ENCODE data around the gene GALNT9.
"Not testable (repeated sequence)": the region's sequence is repeated elsewhere in the genome, so short reads cannot be mapped to it uniquely, and the experiment has no call there.

Gene GALNT9

GRCh38 chr12:132247718-132248452, 81.5 kb downstream of the GALNT9 start:
- DNase-seq = no peak

- no peak for DNase-seq
Observed at GRCh38 chr12:132246997-132247717, 82.2 kb downstream of the GALNT9 start.

GRCh38 chr12:132245521-132246101, 83.8 kb downstream of the GALNT9 start:
- DNase-seq = no peak

GRCh38 chr12:132244724-132245295, 84.6 kb downstream of the GALNT9 start:
- no peak for DNase-seq

- DNase-seq = peak; percentile 3
Observed at GRCh38 chr12:132243596-132244310, 85.6 kb downstream of the GALNT9 start.

GRCh38 chr12:132243171-132243570, 86.2 kb downstream of the GALNT9 start:
- DNase-seq = not testable (repeated sequence)

GRCh38 chr12:132240669-132241007, 88.8 kb downstream of the GALNT9 start:
- DNase-seq = not testable (repeated sequence)

- no peak for DNase-seq
Observed at GRCh38 chr12:132239796-132240668, 89.4 kb downstream of the GALNT9 start.

GRCh38 chr12:132239392-132239791, 90.0 kb downstream of the GALNT9 start:
- no peak for DNase-seq

GRCh38 chr12:132238884-132239283, 90.5 kb downstream of the GALNT9 start:
- DNase-seq = no peak

- no peak for DNase-seq
Observed at GRCh38 chr12:132238488-132238854, 90.9 kb downstream of the GALNT9 start.

- DNase-seq = no peak
Observed at GRCh38 chr12:132237772-132238487, 91.5 kb downstream of the GALNT9 start.

GRCh38 chr12:132236930-132237771, 92.2 kb downstream of the GALNT9 start:
- no peak for DNase-seq

GRCh38 chr12:132236129-132236929, 93.1 kb downstream of the GALNT9 start:
- no peak for DNase-seq

- no peak for DNase-seq
Observed at GRCh38 chr12:132235116-132235820, 94.1 kb downstream of the GALNT9 start.

GRCh38 chr12:132230381-132230780, 99.0 kb downstream of the GALNT9 start:
- DNase-seq = no peak

GRCh38 chr12:132229926-132230325, 99.5 kb downstream of the GALNT9 start:
- no peak for DNase-seq

- no peak for DNase-seq
Observed at GRCh38 chr12:132229193-132229760, 100.1 kb downstream of the GALNT9 start.

Measured in DMS79 treated with DMSO at 0.1 percent for 48 hours (cell line).